ENCODE measurements around the gene AZI2.

DNA sequence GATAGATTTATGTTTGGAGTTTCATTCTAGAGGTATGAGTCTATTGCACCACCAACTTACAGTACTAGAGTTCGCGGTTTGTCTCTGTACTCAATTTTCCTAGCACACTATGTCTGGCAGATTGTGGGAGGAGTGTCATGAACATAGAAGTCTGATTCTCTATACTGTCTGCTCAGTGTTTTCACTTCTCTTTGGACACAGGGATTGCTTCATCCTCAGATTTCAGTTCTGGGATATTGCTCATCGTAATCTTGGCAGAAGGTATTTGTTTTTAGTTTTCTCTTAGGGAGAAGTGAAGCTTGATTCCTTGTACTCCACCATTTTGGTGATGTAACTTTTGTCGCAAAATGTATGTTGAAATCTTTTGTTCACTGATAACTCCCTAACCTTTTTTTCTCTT, 27.8 kb upstream of the AZI2 start:
- TF ChIP-seq CTCF (IDR thresholded peaks at IDR 0.05) (no peak), POLR2A (IDR thresholded peaks at IDR 0.05) (no peak)

All from esophagus squamous epithelium (tissue), 4 donors.